ENCODE data around the gene CUL3. TPM values are rescaled to one million over a fixed set of nuclear protein-coding genes. Genes with fewer than 3 reads are reported as not detected.

The CUL3 gene
- total RNA-seq, 2 experiments from 2014 or later: 50.6 to 155 TPM

GRCh38 chr2:224556381-224556780 is 28.8 kb downstream of the CUL3 start:
- Histone ChIP-seq H3K4me1 (ENCODE audit: insufficient read depth, low read length, poor library complexity, severe bottlenecking) (peaks cover 28% of the 10 kb centered on the region), H3K79me2 (ENCODE audit: insufficient read depth, low read depth, low read length) (peaks cover 100% of the 10 kb centered on the region), H3K9me3 (ENCODE audit: low read length) (no peaks in the 10 kb centered on the region), H3K27ac (ENCODE audit: low read depth, low read length, poor library complexity, severe bottlenecking) (no peak overlapping the region), H4K20me1 (ENCODE audit: insufficient read depth, low read length) (peaks cover 27% of the 10 kb centered on the region), H3K9me2 (ENCODE audit: insufficient read depth, low read length) (no peaks in the 10 kb centered on the region), H3K4me2 (ENCODE audit: low read length) (no peak overlapping the region), H3K4me3 (ENCODE audit: low read depth, low read length, poor library complexity, severe bottlenecking) (no peak overlapping the region), H3K36me3 (ENCODE audit: insufficient read depth, low read length) (peaks cover 97% of the 10 kb centered on the region), H2AFZ (ENCODE audit: low read length) (no peak overlapping the region)
- no peak for DNase-seq (ENCODE audit: low spot score)
- intact Hi-C loops (cut with micrococcal nuclease; ENCODE audit: unreplicated experiment): no loop called here
- TF ChIP-seq EZH2phosphoT487 (IDR thresholded peaks at IDR 0.05; ENCODE audit: borderline replicate concordance, low read depth, low read length): no peak
- TF ChIP-seq CTCF (conservative IDR thresholded peaks at IDR 0.05; ENCODE audit: low read length): no peak
- BruUV-seq (replicated peaks): no TSS peak
- CTCF ChIA-PET (ENCODE audit: unreplicated experiment): no interaction called here
- POLR2A ChIA-PET: no interaction called here

GRCh38 chr2:224555823-224556366 is 29.3 kb downstream of the CUL3 start:
- Histone ChIP-seq H3K27ac (ENCODE audit: low read depth, low read length, poor library complexity, severe bottlenecking) (no peak overlapping the region), H3K79me2 (ENCODE audit: insufficient read depth, low read depth, low read length) (peaks cover 97% of the 10 kb centered on the region), H3K4me1 (ENCODE audit: insufficient read depth, low read length, poor library complexity, severe bottlenecking) (peaks cover 23% of the 10 kb centered on the region), H3K36me3 (ENCODE audit: insufficient read depth, low read length) (peaks cover 95% of the 10 kb centered on the region), H3K4me2 (ENCODE audit: low read length) (no peak overlapping the region), H2AFZ (ENCODE audit: low read length) (no peak overlapping the region), H3K4me3 (ENCODE audit: low read depth, low read length, poor library complexity, severe bottlenecking) (no peak overlapping the region), H4K20me1 (ENCODE audit: insufficient read depth, low read length) (peaks cover 22% of the 10 kb centered on the region), H3K9me2 (ENCODE audit: insufficient read depth, low read length) (no peaks in the 10 kb centered on the region), H3K9me3 (ENCODE audit: low read length) (no peaks in the 10 kb centered on the region)
- no peak for DNase-seq (ENCODE audit: low spot score)
- CTCF ChIA-PET (ENCODE audit: unreplicated experiment): no interaction called here
- BruUV-seq (replicated peaks): no TSS peak
- intact Hi-C loops (cut with micrococcal nuclease; ENCODE audit: unreplicated experiment): no loop called here
- POLR2A ChIA-PET: no interaction called here
- TF ChIP-seq EZH2phosphoT487 (IDR thresholded peaks at IDR 0.05; ENCODE audit: borderline replicate concordance, low read depth, low read length): no peak
- no peak for TF ChIP-seq CTCF (conservative IDR thresholded peaks at IDR 0.05; ENCODE audit: low read length)

- peaks cover 96% of the 10 kb centered on the region for H3K36me3 ChIP-seq (ENCODE audit: insufficient read depth, low read length)
- CTCF ChIA-PET (ENCODE audit: unreplicated experiment): no interaction called here
- POLR2A ChIA-PET: interaction anchor here (0.7 to 1.3 kb wide), 2 partner anchors 10 to 63 kb away, joined by 3 to 4 read pairs; no protein-coding TSS in a partner anchor
- peaks cover 14% of the 10 kb centered on the region for H3K4me1 ChIP-seq (ENCODE audit: insufficient read depth, low read length, poor library complexity, severe bottlenecking)
- H4K20me1 ChIP-seq (ENCODE audit: insufficient read depth, low read length): peaks cover 15% of the 10 kb centered on the region
- TF ChIP-seq CTCF (conservative IDR thresholded peaks at IDR 0.05; ENCODE audit: low read length): no peak
- no peak for TF ChIP-seq EZH2phosphoT487 (IDR thresholded peaks at IDR 0.05; ENCODE audit: borderline replicate concordance, low read depth, low read length)
- DNase-seq (ENCODE audit: low spot score): no peak
- no TSS peak for BruUV-seq (replicated peaks)
- intact Hi-C loops (cut with micrococcal nuclease; ENCODE audit: unreplicated experiment): no loop called here
- peaks cover 97% of the 10 kb centered on the region for H3K79me2 ChIP-seq (ENCODE audit: insufficient read depth, low read depth, low read length)
- H3K9me2 ChIP-seq (ENCODE audit: insufficient read depth, low read length): no peaks in the 10 kb centered on the region
- no peak overlapping the region for H3K4me3 ChIP-seq (ENCODE audit: low read depth, low read length, poor library complexity, severe bottlenecking)
- H3K27ac ChIP-seq (ENCODE audit: low read depth, low read length, poor library complexity, severe bottlenecking): no peak overlapping the region
- no peak overlapping the region for H3K4me2 ChIP-seq (ENCODE audit: low read length)
- no peak overlapping the region for H2AFZ ChIP-seq (ENCODE audit: low read length)
- H3K9me3 ChIP-seq (ENCODE audit: low read length): no peaks in the 10 kb centered on the region
These were observed 32.4 kb downstream of the CUL3 start for GRCh38 chr2:224552771-224553170.
